Liver (tissue), 9 donors: ENCODE results near the gene GLIS1. TPM values are rescaled to one million over a fixed set of nuclear protein-coding genes. Genes with fewer than 3 reads are reported as not detected.

Experiments
- DNase-seq: peaks from one replicate; pipeline ENCODE4 v3.0.0-alpha.2; 2017; ENCODE audit warnings: low spot score
- H3K27ac ChIP-seq, 2 donors: one replicate each; pipeline ENCODE4 v1.7.0; 2013; ENCODE audit warnings: inconsistent platforms in 2 of 2, low read length in 2 of 2, control low read depth in 1 of 2, low read depth in 1 of 2, mild to moderate bottlenecking in 1 of 2
- H3K27me3 ChIP-seq, 4 donors: one replicate each; pipeline versions ENCODE4 v1.6.1 to v1.7.0; 2013; ENCODE audit warnings: low read length in 3 of 4, inconsistent platforms in 1 of 4, mild to moderate bottlenecking in 1 of 4, moderate library complexity in 1 of 4; ENCODE audit not compliant: control insufficient read depth in 4 of 4, insufficient read depth in 4 of 4
- H3K36me3 ChIP-seq, 4 donors: one replicate each; pipeline versions ENCODE4 v1.6.1 to v1.7.0; 2013; ENCODE audit warnings: low read length in 3 of 4, mild to moderate bottlenecking in 3 of 4, low read depth in 1 of 4, moderate library complexity in 1 of 4; ENCODE audit not compliant: control insufficient read depth in 4 of 4, insufficient read depth in 3 of 4
- H3K4me1 ChIP-seq, 4 donors: one replicate each; pipeline versions ENCODE4 v1.6.1 to v1.7.0; 2013; ENCODE audit warnings: low read length in 3 of 4, mild to moderate bottlenecking in 3 of 4, moderate library complexity in 1 of 4; ENCODE audit not compliant: control insufficient read depth in 4 of 4, insufficient read depth in 4 of 4
- H3K4me3 ChIP-seq, 3 donors: one replicate each; pipeline versions ENCODE4 v1.6.1 to v1.7.0; 2013; ENCODE audit warnings: low read length in 3 of 3, control low read depth in 1 of 3, low read depth in 1 of 3, mild to moderate bottlenecking in 1 of 3
- H3K9ac ChIP-seq, 2 donors: one replicate each; pipeline ENCODE4 v1.7.0; 2013; ENCODE audit warnings: low read length in 2 of 2, mild to moderate bottlenecking in 2 of 2, moderate library complexity in 2 of 2, control low read depth in 1 of 2, low read depth in 1 of 2
- H3K9me3 ChIP-seq, 4 donors: one replicate each; pipeline versions ENCODE4 v1.6.1 to v1.7.0; 2013; ENCODE audit warnings: low read length in 3 of 4; ENCODE audit not compliant: control insufficient read depth in 4 of 4
- ATF3 ChIP-seq: IDR thresholded peaks from 2 replicates; pipeline ENCODE4 v1.6.1; 2016; ENCODE audit warnings: antibody characterized with exemption
- CTCF ChIP-seq: fragments of 150-350 bp; IDR thresholded peaks from 2 replicates; pipeline ENCODE4 v1.5.1; 2017; ENCODE audit warnings: improper control_type of control experiment, low read depth, low read length; ENCODE audit not compliant: missing input control
- FOXA1 ChIP-seq: IDR thresholded peaks from 2 replicates; pipeline ENCODE4 v1.6.1; 2016; ENCODE audit warnings: antibody characterized with exemption
- FOXA2 ChIP-seq: IDR thresholded peaks from 2 replicates; pipeline ENCODE4 v1.6.1; 2016; ENCODE audit warnings: antibody characterized with exemption
- GABPA ChIP-seq, 2 donors: IDR thresholded peaks in 1 of 2; conservative IDR thresholded peaks in 1 of 2; 2 replicates each; pipeline ENCODE4 v1.6.1; 2016; ENCODE audit warnings: antibody characterized with exemption in 2 of 2, mild to moderate bottlenecking in 1 of 2, moderate library complexity in 1 of 2
- HNF4A ChIP-seq, 2 donors: conservative IDR thresholded peaks; 2 replicates each; pipeline ENCODE4 v1.6.1; 2016; ENCODE audit warnings: antibody characterized with exemption in 2 of 2, mild to moderate bottlenecking in 2 of 2
- HNF4G ChIP-seq: IDR thresholded peaks from 2 replicates; pipeline ENCODE4 v1.6.1; 2016; ENCODE audit warnings: antibody characterized with exemption
- JUND ChIP-seq, 2 donors: IDR thresholded peaks; 2 replicates each; pipeline ENCODE4 v1.6.1; 2016; ENCODE audit warnings: antibody characterized with exemption in 2 of 2
- NR2F2 ChIP-seq: IDR thresholded peaks from 2 replicates; pipeline ENCODE4 v1.6.1; 2016; ENCODE audit warnings: antibody characterized with exemption
- RAD21 ChIP-seq, 2 donors: IDR thresholded peaks; 2 replicates each; pipeline ENCODE4 v1.6.1; 2016; ENCODE audit warnings: antibody characterized with exemption in 2 of 2, mild to moderate bottlenecking in 2 of 2
- REST ChIP-seq: IDR thresholded peaks from 2 replicates; pipeline ENCODE4 v1.6.1; 2016; ENCODE audit warnings: antibody characterized with exemption, mild to moderate bottlenecking
- RXRA ChIP-seq, 2 donors: IDR thresholded peaks; 2 replicates each; pipeline ENCODE4 v1.6.1; 2017 to 2018; ENCODE audit warnings: antibody characterized with exemption in 2 of 2, mild to moderate bottlenecking in 1 of 2
- SP1 ChIP-seq: IDR thresholded peaks from 2 replicates; pipeline ENCODE4 v1.6.1; 2018; ENCODE audit warnings: antibody characterized with exemption, mild to moderate bottlenecking
- TAF1 ChIP-seq: conservative IDR thresholded peaks from 2 replicates; pipeline ENCODE4 v1.6.1; 2016; ENCODE audit warnings: antibody characterized with exemption, mild to moderate bottlenecking
- YY1 ChIP-seq: IDR thresholded peaks from 2 replicates; pipeline ENCODE4 v1.6.1; 2016; ENCODE audit warnings: antibody characterized with exemption, mild to moderate bottlenecking
- ZBTB33 ChIP-seq: IDR thresholded peaks from 2 replicates; pipeline ENCODE4 v1.6.1; 2016; ENCODE audit warnings: antibody characterized with exemption
- WGBS: extraction: QIAGEN DNeasy Blood & Tissue Kit; methylation state at CpG from one replicate; pipeline ENCODE4 v1.1.7; 2013; 5-methylcytosine and 5-hydroxymethylcytosine counted together
- polyA plus RNA-seq, 2 donors: library from polyadenylated mRNA; stranded (reverse) in 1 of 2; unstranded in 1 of 2; fragments of 200-250 nt in 1 of 2; fragments of >200 nt in 1 of 2; fragmentation: Nextera tagmentation in 1 of 2; extraction: Ambion mirVana in 1 of 2; gene quantifications; one replicate each; pipeline versions ENCODE4 v1.2.1 to v1.2.3, GENCODE V29; 2013 to 2015
- total RNA-seq, 2 donors: library from RNA; depleted of rRNA; stranded (reverse); fragments of >200 nt; gene quantifications; one replicate each; pipeline ENCODE4 v1.2.3, GENCODE V29; 2014
- donor health status: healthy.
- donor health status: healthy.
- donor health status: healthy.
- donor health status: healthy.
- donor health status: healthy.

Gene GLIS1
- total and polyA plus RNA-seq, 4 donors, result under 0.01 to 0.05 TPM; not detected in 2

GRCh38 chr1:53604291-53604919, 134.6 kb downstream of the GLIS1 start:
- no peak for DNase-seq
- 77% methylated on average over 5 of the region's 5 CpGs for WGBS
- TF ChIP-seq REST (no peak), FOXA2 (no peak), HNF4G (no peak), ZBTB33 (no peak), NR2F2 (no peak), TAF1 (no peak), RAD21 (IDR thresholded peaks at IDR 0.05) (no peak), FOXA1 (no peak), RXRA (IDR thresholded peaks at IDR 0.05) (no peak), SP1 (no peak), GABPA (IDR thresholded peaks at IDR 0.05 in 1 of 2, conservative IDR thresholded peaks at IDR 0.05 in 1 of 2) (no peak), HNF4A (conservative IDR thresholded peaks at IDR 0.05) (no peak), JUND (IDR thresholded peaks at IDR 0.05) (no peak), ATF3 (no peak), CTCF (no peak), YY1 (no peak)
- Histone ChIP-seq H3K4me1 (no peaks in the 10 kb centered on the region), H3K9ac (no peak overlapping the region), H3K9me3 (peaks cover 0 to 1% (median 0%) of the 10 kb centered on the region in 4 donors), H3K4me3 (no peak overlapping the region), H3K27me3 (no peaks in the 10 kb centered on the region), H3K27ac (no peak overlapping the region), H3K36me3 (no peaks in the 10 kb centered on the region)

GRCh38 chr1:53603431-53603830, 135.5 kb downstream of the GLIS1 start:
- no peak for DNase-seq
- H3K27me3 ChIP-seq, result no peaks in the 10 kb centered on the region
- no peaks in the 10 kb centered on the region for H3K9me3 ChIP-seq

More at GRCh38 chr1:53603431-53603830, 135.5 kb downstream of the GLIS1 start:
- Histone ChIP-seq H3K4me1 (no peaks in the 10 kb centered on the region), H3K27ac (no peak overlapping the region), H3K4me3 (no peak overlapping the region), H3K36me3 (no peaks in the 10 kb centered on the region), H3K9ac (no peak overlapping the region)
- TF ChIP-seq ATF3, result no peak
- 94% methylated on average over 6 of the region's 6 CpGs for WGBS
